MM.1S (cell line): ENCODE data around the gene PPL.

ENCODE experiments used
- DNase-seq: peaks from one replicate; pipeline ENCODE4 v3.0.0-alpha.2; 2015
- H2AFZ ChIP-seq: fragments of 300-600 bp; sonication (generic); 2 replicates; pipeline ENCODE4 v1.6.0; 2016; ENCODE audit warnings: antibody characterized with exemption, low read length
- H3F3A ChIP-seq: fragments of 300-600 bp; sonication (generic); 2 replicates; pipeline ENCODE4 v1.6.1; 2016; ENCODE audit warnings: mild to moderate bottlenecking, antibody characterized with exemption, low read length, moderate library complexity, mixed read lengths; ENCODE audit not compliant: insufficient read depth
- H3K27ac ChIP-seq: fragments of 300-600 bp; sonication (generic); 2 replicates; pipeline ENCODE4 v1.5.1; 2016; ENCODE audit warnings: mild to moderate bottlenecking, low read length
- H3K27me3 ChIP-seq: fragments of 300-600 bp; sonication (generic); replicated peaks from 2 replicates; pipeline ENCODE4 v1.6.0; 2016; ENCODE audit warnings: low read length; ENCODE audit not compliant: insufficient read depth
- H3K36me3 ChIP-seq: fragments of 300-600 bp; sonication (generic); replicated peaks from 2 replicates; pipeline ENCODE4 v1.6.1; 2016; ENCODE audit warnings: mild to moderate bottlenecking, low read length, mixed read lengths; ENCODE audit not compliant: insufficient read depth
- H3K4me1 ChIP-seq: fragments of 300-600 bp; sonication (generic); 2 replicates; pipeline ENCODE4 v1.6.1; 2016; ENCODE audit warnings: low read length, mixed read lengths
- H3K4me2 ChIP-seq: fragments of 300-600 bp; sonication (generic); 2 replicates; pipeline ENCODE4 v1.6.0; 2016; ENCODE audit warnings: low read depth, low read length
- H3K4me3 ChIP-seq: fragments of 300-600 bp; sonication (generic); 2 replicates; pipeline ENCODE4 v1.5.1; 2016; ENCODE audit warnings: low read length, mixed read lengths
- H3K79me2 ChIP-seq: fragments of 300-600 bp; sonication (generic); 2 replicates; pipeline ENCODE4 v1.6.1; 2016; ENCODE audit warnings: mixed run types, low read length, mixed read lengths
- H3K9ac ChIP-seq: fragments of 300-600 bp; sonication (generic); 2 replicates; pipeline ENCODE4 v1.6.1; 2016; ENCODE audit warnings: low read length, mixed read lengths
- H3K9me2 ChIP-seq: fragments of 300-600 bp; sonication (generic); replicated peaks from 2 replicates; pipeline ENCODE4 v1.6.1; 2016; ENCODE audit warnings: mild to moderate bottlenecking, low read length, mixed read lengths; ENCODE audit not compliant: insufficient read depth
- H3K9me3 ChIP-seq: fragments of 300-600 bp; sonication (generic); replicated peaks from 2 replicates; pipeline ENCODE4 v1.6.1; 2016; ENCODE audit warnings: mild to moderate bottlenecking, low read length, mixed read lengths; ENCODE audit not compliant: insufficient read depth
- H4K20me1 ChIP-seq: fragments of 300-600 bp; sonication (generic); 2 replicates; pipeline ENCODE4 v1.6.1; 2016; ENCODE audit warnings: mild to moderate bottlenecking, low read length, moderate library complexity, mixed read lengths; ENCODE audit not compliant: insufficient read depth
- CTCF ChIP-seq: fragments of 300-600 bp; sonication (generic); IDR thresholded peaks from 2 replicates; pipeline ENCODE4 v1.5.1; 2016; ENCODE audit warnings: antibody characterized with exemption, low read length, mixed read lengths
- EZH2 ChIP-seq: fragments of 300-600 bp; sonication (generic); optimal IDR thresholded peaks from 2 replicates; pipeline ENCODE3; 2017; ENCODE audit warnings: low read depth, mild to moderate bottlenecking, antibody characterized with exemption, low read length, mixed read lengths
- EZH2phosphoT487 ChIP-seq: fragments of 300-600 bp; sonication (generic); IDR thresholded peaks from 2 replicates; pipeline ENCODE4 v1.6.1; 2018; ENCODE audit warnings: antibody characterized with exemption, low read length

The PPL gene

GRCh38 chr16:4866586-4866985 is 70.4 kb downstream of the PPL start:
- H2AFZ ChIP-seq = no peak overlapping the region
- H3K36me3 ChIP-seq = no peaks in the 10 kb centered on the region
- H3K27ac ChIP-seq = no peak overlapping the region
- no peaks in the 10 kb centered on the region for H3K4me1 ChIP-seq
- H3F3A ChIP-seq = no peaks in the 10 kb centered on the region
- no peak overlapping the region for H3K9ac ChIP-seq
- H3K4me3 ChIP-seq = no peak overlapping the region
- H3K27me3 ChIP-seq = no peaks in the 10 kb centered on the region
- no peaks in the 10 kb centered on the region for H3K9me2 ChIP-seq
- no peaks in the 10 kb centered on the region for H3K9me3 ChIP-seq
- DNase-seq = no peak
- peaks cover 72% of the 10 kb centered on the region for H3K79me2 ChIP-seq
- no peak overlapping the region for H3K4me2 ChIP-seq
- TF ChIP-seq EZH2phosphoT487 (no peak), EZH2 (no peak), CTCF (no peak)
- H4K20me1 ChIP-seq = 0 out of 2 replicates have a peak, but pooled peaks cover 7% of the 10 kb centered on the region

- DNase-seq = no peak
- Histone ChIP-seq H3K27me3 (no peaks in the 10 kb centered on the region), H3K36me3 (peaks cover 7% of the 10 kb centered on the region; the same call in 1 of the 2 replicates), H3F3A (no peaks in the 10 kb centered on the region), H3K4me2 (no peak overlapping the region), H3K4me1 (no peaks in the 10 kb centered on the region), H4K20me1 (0 out of 2 replicates have a peak, but pooled peaks cover 7% of the 10 kb centered on the region), H3K9me2 (no peaks in the 10 kb centered on the region), H3K9me3 (no peaks in the 10 kb centered on the region), H3K9ac (no peak overlapping the region), H2AFZ (no peak overlapping the region), H3K27ac (no peak overlapping the region), H3K4me3 (no peak overlapping the region), H3K79me2 (peaks cover 75% of the 10 kb centered on the region)
- no peak for TF ChIP-seq EZH2
- no peak for TF ChIP-seq EZH2phosphoT487
- no peak for TF ChIP-seq CTCF
These were observed 71.6 kb downstream of the PPL start for GRCh38 chr16:4865231-4865860.

GRCh38 chr16:4864728-4865127 is 72.2 kb downstream of the PPL start:
- Histone ChIP-seq H3K9me2 (no peaks in the 10 kb centered on the region), H3K9ac (no peak overlapping the region), H4K20me1 (0 out of 2 replicates have a peak, but pooled peaks cover 7% of the 10 kb centered on the region), H3K79me2 (peaks cover 79% of the 10 kb centered on the region), H3K4me2 (no peak overlapping the region), H3K9me3 (no peaks in the 10 kb centered on the region), H3K4me3 (no peak overlapping the region), H2AFZ (no peak overlapping the region), H3K36me3 (peaks cover 12% of the 10 kb centered on the region; the same call in 1 of the 2 replicates), H3K27me3 (no peaks in the 10 kb centered on the region), H3K27ac (no peak overlapping the region), H3K4me1 (no peaks in the 10 kb centered on the region), H3F3A (no peaks in the 10 kb centered on the region)
- TF ChIP-seq CTCF (no peak), EZH2phosphoT487 (no peak), EZH2 (no peak)
- no peak for DNase-seq
